Activated CD4-positive, alpha-beta T cell treated with anti-CD3 and anti-CD28 coated beads for 4 hours (primary cell): Measurements from ENCODE around the gene GATA2.

Source experiments
- DNase-seq, 2 donors: peaks; one replicate each; pipeline ENCODE4 v3.0.0-alpha.2; 2020

Gene GATA2

DNA sequence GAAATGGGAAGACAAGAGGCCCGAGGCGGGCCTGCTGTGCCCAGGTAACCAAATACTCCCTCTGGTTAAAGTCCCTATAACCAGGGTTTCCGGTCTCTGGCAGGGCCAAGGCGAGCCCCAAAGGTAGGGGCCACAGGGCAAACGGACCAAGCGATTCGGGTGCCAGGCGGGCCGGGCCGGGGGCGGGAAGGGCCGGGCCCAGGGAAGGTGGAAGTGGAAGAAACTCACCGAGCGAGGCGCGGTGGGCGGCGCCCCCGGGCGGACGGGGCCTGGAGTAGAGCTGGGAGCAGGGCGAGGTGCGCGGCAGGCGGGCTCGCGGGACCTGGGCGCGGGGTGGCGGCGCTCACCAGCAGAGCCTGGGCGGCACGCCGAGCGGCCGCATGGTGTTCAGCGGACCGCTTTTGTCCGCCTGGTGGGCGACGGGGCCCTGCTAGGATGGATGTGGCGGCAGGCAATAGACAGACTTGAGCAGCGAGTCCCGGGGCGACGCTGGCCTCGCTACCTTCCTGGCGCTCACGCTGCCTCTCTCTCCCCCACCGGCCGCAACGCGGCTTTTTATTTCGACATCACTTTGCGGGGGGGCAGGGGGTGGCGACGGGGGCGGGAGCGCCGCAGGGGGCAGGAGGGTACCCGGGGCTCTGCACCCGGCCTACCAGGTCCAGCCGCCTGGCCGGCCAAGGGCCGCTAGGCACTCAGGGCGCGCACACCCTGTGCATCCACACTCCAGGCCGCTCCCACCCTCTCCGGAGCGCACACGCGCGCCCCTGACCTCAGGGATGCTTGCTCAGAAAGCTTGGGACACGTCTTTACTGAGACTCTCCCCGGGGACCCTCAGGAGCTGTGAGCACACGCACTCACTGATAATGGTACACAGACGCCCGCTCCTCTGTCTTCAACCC, at the start of gene GATA2:
Gene GATA2, minus strand, starts transcription at position 531 of the 899 bp plus-strand sequence. CDS start 6,170 bp downstream, outside the sequence.
- no peak for DNase-seq

DNA sequence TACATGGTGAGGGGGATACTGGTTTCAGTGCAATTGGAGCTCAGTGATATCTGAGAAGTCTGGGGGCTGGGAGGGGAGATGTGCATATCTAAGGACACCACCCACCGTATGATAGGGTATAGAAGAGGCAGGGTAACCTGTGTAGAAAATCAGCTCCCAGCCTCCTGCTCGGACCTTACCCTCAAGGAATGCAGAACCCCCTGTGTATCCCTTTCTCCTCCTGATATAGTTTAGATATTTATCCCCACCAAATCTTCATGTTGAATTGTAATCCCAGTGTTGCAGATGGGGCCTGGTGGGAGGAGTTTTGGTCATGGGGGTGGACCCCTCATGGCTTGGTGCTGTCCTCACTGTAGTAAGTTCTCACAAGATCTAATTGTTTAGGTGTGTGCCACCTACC, 48.2 kb upstream of the GATA2 start:
- no peak for DNase-seq

DNA sequence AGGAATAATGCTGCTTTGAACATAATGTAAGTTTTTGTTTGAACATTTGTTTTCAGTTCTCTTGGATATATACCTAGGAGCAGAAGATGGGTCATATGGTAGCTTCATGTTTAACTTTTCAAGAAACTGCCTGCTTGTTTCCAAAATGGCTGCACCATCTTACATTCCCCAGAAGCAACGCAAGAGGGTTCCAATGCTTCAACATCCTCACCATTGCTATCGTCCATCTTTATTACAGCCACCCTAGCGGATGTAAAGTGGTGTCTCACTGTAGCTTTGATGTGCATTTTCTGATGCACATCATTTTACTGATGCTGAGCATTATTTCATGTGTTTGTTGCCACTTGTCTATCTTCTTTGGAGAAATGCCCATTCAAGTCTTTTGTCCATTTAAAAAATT, 46.4 kb upstream of the GATA2 start:
- DNase-seq, result no peak

DNA sequence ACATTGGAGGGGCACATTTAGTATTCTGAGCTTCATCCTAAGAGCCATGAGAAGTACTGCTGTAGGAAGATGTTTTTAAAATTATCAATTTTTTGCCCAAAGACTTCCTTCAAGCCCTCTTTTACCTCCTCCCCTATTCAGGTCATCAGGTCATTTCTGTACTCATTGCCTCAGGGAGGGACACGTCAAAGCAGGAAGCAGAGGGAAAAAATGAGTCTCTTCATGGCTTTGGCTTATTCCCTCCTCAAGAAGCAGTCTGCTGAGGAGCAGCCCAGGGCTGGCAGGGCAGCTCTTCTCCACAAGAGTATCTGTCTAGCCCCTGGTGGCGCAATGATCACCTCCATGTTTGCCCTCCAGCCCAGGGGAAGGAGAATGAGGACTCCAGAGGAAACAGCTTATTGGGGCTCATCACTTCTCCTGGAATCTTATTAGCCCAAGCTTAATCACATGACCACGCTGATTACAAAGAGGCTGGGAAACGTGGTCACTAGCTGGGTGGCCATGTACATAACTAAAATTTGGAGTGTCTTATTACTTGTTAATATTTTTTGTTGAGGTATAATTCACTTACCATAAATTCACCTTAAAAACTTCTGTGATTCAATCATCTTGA, 44.2 kb upstream of the GATA2 start:
- DNase-seq, result no peak

DNA sequence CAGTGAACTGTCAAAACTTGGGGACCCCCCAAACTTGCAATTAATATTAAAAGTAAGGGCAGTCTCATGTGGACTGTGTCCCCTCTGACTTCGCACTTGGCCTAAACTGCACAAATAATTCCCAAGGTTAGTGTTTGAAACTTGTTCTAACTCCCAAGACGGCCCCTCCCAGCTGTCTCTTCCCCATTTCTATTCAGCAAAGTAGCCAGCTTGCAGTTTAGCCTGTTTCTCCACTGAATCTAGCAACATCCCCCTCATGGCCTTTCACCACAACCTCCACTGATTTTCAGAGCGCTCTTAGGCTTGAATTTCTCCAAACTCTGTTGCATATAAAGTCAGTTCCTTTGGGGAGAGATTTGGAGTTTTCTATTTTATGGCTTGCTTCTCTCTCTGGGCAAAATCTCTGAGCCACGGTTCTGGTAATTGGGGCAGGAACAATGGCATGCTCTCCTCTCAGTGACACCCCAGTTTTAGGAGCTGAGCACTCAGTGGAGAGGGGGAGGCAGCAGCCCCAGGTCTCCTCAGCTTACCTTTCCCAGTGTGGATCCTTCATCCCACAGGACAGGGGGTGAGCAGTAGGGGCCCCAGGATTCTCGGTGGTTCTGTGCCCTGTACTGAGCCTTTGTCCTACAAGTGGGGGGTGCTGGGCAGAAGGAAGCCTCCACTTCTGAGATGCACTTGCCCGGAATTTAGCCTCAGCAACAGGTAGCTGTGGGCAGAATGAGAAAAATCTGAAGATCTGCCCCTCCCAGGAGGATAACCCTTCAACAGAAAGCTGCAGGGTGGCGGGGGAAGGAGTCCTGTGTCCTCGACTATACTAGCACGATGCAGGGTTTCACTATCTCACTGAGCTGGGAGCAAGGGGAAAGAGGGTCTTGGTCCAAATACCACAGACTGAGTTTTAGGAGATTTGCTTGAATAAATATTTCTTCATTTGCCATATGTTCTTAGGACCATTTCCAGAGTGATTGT, 39.3 kb upstream of the GATA2 start:
- DNase-seq, result no peak

DNA sequence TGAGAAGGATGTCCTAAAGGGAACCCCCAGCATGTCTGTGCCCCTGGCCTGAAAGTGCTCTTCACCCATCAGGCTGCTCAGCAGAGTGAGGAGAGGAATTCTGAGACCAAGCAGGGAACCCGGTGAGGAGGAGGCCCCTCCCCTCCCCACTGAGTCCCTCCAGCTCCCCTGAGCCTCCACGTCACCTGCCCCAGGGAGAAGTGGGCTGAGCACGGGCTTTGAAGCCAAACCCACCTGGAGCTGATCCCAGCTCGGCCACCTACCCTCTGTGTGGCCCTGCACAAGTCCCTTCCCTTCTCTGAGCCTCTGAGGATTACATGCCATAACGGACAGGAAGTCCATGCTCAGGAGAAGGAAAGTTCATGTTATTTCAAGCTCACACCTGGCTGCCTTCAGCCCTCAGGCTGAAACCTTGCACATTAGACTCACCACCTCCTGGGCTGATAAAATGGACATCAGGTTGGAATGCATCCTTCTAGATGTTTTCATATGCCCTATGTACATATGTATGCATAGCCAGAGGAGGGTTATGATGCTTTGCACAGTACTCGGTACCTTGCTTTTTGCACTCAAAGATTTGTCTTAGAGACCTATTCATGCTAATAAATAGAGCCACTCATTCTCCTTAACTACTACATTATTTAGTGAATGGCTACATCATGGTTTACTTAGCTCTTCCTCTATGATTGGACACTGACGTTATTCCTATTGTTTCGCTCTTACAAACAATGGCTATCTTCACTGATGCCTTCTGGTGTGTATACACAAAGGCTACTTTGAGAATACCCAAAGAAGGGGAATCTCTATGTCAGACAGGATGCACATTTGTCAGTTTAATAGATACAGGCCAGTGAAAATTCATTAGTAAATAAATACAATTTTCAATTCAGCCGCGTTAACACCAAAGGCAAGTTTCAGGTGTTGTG, 31.6 kb upstream of the GATA2 start:
- DNase-seq, result no peak

DNA sequence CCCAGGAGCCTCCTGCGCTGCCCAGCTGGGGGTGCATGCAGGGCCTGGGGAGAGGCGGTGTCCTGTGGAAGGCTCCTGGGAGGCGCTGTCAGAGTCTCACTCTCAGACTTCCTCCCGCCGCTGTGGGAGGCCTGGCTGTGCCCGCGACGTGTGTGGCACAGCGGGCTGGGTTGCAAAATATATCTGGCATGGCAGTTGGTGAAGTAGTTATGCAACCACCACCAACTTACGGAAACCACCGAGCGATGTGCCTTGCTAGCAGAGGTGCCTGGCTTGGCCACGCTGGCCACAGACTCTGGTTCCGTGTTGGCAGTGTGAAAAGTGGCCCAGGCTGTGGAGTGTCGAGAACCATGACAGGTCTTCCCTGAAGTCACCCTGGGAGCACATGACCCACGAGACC, 30.6 kb upstream of the GATA2 start:
- no peak for DNase-seq

DNA sequence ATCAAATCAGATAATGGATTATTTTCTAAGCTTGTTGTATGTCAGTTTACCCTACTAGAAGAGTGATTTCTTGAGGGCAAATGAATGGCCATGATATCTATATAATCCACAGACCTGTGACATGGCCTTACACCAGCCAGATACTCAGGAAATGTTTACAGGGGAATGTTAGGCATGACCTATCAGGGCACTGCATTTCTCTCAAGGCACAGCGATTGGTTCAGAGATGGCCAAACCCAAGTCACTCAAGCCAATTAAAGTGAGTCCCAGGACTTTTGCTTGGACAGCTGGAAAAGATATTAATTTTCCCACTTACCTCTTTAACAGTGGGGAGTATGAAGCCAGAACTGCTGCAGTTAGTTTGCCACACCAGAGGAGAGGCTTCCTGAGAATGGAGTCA, 28.7 kb upstream of the GATA2 start:
- DNase-seq, result no peak

DNA sequence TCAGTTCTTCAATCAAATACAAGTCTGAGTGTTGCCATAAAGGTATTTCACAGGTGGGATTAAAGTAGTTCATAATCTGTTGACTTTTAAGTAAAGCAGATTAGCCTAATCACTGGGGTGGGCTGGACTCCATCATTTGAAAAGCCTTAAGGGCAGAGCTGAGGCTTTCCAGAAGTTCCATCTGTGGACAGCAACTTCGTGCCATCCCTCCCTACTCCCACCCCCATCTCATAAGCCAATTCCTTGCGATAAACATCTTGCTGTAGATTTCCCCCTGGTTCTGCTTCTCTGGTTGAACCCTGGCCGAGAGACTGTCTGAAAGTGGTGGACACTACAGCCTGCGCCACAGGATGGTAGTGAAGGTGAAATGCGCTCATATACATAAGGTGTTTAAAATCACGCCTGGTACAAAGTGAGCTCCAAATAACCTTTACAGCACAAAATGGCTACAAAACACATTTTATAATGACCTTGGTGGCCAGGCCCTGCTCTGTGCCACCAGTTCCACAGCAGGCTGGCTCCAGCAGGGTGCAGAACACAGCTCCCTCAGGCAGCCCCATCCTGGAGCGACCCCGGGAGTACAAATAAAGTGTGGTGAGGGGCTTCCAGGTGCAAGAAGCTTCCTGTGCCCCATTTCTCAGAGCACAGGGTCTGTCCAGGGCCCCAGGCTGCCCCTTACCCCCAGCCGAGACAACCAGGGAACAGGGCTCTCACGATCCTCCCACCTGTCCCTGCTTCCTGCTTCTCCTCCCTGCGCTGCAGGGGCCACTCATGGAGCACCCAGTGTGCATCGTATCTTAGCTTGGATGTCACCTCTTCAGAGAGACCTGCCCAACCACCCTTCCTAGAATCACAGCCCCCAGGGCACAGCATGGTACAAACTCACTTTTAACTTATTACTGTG, 25.8 kb upstream of the GATA2 start:
- DNase-seq, result no peak

DNA sequence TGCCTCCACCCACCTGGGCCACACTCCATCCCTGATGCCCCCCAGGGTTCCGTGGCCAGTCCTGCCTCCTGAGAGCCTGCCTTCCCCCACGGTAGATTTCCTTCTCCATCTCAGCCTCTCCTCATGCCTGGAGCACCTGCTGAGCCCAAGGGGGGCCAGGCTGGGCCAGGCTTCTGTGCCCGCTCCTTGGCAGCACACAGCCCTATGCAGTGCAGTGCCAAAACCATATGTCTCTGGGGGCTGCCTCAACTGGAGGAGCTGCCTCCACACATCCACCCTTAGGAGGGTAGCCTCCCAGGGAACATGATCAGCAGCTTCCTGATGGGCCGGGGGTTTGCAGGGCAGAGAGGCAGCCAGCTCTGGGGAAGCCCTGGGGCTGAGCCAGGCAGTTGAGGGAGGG, 24.6 kb upstream of the GATA2 start:
- DNase-seq, result no peak

DNA sequence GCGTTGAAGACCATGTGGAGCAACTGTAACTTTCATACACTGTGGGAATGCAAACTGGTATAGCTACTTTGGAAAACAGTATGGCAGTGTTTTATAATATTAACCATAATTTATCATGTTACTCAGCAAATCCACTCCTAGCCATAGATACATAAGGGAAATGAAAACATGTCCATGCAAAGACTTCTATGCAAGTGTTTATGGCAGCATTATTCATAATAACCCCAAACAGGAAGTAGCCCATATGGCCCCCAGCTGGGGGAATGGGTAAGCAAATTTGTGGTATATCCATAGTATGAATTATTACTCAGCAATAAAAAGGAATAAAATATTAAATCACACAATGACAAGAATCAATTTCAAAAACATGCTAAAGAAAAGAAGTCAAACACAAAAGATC, 23.0 kb upstream of the GATA2 start:
- no peak for DNase-seq

DNA sequence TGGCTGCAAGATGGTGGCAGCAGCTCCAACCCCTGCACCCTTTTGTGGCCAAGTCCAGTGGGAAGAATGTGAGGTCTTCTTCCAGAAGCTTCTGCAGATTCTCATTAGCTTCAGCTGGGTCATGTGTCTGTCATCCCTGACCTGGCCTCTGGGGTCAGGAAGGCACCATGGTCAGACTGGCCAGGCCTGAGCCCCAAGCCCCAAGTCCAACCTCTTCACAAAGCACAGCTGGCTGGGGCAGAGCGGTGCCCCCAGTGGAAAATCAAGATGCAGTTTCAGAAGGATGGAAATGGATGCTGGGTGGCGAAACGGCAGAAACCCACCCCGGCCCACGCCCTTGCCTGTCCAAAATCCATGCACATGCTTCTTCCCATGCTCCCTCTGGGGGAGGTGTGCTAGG, 15.9 kb upstream of the GATA2 start:
- DNase-seq, result no peak

DNA sequence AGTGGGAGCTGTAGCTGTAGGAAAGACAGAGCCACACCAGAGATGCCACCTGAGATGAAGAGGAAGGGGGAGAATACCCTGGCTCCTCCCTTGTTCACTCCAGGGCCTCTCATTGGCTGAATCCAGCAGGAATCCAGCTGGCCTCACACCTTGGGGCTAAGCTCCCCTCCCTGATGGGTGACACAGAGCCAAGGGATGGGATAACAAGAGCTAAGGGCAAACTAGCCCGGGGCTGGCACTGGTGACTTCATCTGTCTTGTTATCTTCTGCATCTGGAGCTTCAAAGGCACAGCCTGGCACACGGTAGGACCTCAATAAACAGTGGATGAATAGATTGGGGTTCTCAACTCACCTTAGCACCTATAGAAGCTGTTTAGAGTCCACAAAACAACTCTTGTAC, 13.8 kb upstream of the GATA2 start:
- no peak for DNase-seq

DNA sequence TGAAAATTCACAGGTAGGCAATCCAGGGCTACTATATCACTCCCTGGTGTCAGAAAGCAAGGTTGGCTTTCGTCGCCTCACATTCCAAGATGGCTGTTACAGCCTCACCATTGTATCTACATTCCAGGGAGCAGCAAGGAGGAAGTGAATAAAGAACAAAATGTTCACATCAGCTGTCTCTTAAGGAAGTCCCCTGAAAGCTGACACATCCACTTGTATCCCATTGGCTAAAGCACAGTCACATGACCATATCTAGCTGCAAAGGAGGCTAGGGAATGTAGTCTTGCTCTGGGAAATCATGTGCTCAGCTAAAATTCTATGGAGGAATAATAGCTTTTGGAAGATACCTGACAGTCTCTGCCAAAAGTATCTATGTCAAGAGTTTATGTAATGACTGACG, 12.8 kb upstream of the GATA2 start:
- DNase-seq, result no peak

DNA sequence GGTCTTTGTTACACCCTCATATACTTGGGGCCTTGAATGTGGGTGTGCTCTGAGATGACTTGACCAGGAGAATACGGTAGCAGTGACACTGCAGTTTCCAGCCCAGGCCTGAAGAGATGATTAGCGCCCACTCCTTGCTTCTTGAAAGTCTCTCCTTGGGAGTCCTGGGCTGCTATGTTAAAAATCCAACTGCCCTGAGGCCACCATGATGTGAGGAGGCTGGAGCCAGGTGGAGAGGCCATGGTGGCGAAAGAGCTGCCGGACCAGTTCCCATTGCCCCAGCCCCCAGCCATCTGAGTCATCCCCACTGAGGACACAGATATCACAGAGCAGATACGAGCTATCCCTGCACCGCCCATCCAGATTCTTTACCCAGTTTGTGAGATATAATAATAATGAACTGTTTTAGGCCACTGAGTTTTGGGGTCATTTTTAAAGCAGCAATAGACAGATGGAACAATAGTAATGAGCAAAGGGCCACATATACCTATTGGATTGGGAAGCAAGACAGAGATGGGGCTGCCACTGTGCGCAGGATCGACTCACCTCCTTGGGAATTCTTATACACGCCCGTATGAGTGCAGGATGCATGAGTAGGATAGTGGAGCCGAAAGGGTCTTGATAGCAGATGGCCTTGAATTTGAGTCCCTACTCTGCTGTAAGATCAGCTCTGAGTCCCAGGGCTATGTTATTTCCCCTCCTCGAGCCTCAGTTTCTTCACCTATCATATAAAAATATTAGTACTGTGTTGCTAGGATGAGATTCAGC, 12.1 kb upstream of the GATA2 start:
- no peak for DNase-seq

DNA sequence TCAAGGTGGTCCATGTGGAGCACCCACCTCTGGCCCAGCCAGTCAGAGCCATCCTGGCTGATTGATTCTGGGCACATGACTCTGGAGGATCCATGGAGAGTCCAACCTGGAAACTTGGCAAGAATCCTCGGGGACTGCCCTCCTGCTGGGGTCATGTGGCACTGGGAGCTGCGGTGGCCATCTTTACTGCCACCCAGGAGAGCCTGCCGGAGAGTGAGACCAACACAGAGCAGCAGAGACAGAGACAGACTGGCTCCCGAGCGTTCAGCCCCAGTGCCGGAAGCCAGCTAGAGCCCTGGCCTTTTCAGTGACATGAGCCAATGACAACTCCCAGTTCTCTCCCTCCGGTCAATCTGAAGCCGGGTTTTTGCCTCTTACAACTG, 11.5 kb upstream of the GATA2 start:
- no peak for DNase-seq

DNA sequence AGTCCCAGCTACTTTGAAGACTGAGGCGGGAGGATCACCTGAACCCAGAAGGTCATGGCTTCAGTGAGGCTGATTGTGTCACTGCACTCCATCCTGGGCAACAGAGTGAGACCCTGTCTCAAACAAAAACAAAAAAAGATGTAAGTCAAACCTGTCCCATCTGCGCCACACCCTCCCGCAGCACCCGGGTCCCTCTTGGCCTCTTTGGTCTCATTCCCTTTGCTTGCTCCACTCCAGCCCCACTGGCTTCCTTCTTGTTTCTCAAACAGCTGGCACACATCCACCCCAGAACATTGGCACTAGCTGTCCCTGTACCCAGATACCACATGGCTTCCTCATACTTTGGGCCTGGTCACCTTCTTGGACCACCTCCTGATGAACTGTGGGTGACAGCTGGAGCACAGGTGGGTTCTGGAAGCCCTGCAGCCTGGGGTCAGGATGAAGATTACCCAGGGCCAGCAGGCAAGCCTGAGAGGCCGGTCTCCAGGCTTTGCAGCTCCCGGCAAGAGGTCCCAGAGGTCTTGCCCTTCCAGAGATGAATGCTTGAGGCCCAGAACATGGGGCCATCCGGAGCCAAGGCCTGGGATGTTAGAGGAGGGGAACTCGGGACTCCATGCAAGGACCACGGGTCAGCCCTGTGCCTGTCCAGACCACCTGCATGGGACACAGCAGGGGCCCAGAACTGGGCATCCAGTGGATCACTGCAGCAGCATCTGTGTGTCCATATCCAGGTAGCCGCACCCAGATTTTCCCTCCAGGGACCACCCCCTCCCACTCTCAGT, 10.9 kb upstream of the GATA2 start:
- DNase-seq, result no peak

DNA sequence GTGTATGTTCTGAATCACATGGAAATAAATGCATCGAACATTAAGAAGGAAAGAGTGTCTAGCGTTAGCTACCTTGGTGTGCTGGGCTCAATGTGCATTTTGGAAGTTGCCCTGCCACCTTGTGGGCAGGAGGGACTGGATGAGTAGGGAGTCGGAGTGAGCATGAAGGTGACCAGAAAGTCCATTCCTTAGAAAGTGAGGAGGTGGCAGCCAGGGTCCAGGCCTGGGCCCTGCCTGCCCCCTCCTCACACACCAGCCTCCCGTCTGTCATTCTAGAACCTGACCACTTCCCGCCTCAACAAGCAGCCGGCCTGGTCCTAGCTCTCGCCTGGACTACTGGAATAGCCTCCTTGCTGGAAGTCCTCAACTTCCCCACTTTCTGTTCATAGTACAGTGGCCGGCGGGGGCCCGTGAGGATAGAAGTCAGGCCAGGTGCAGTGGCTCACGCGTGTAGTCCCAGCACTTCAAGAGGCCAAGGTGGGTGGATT, 10.2 kb upstream of the GATA2 start:
- DNase-seq, result no peak

DNA sequence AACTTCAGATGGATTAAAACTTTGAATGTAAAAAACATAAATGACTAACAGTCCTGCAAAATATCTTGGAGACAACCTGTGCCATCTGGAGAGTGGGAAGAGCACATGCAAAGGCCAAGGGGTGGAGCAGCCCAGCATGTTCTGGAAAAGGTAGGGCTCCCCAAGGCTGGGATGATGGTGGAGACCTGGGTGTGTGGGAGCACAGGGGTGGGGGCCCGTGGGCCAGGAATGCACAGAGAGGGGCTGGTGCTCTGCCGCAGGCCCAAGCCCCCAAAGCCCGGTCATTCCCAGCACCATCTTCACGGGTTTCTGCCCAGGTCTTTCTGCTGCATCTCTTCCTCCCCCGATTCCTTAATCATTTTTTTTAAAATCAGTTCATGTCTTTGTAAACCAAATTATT, 9.7 kb upstream of the GATA2 start:
- no peak for DNase-seq
